ENCODE measurements around the gene APOBEC3B.
"Not testable (repeated sequence)": the region's sequence is repeated elsewhere in the genome, so short reads cannot be mapped to it uniquely, and the experiment has no call there.

APOBEC3B gene

GRCh38 chr22:38989466-38989865 is 7.3 kb downstream of the APOBEC3B start:
- H3K4me3 ChIP-seq (replicated peaks; ENCODE audit: low read depth, low read length) = no peak overlapping the region
- peaks cover 1% of the 10 kb centered on the region for H3K36me3 ChIP-seq (ENCODE audit: control insufficient read depth, insufficient read depth, low read length)
- TF ChIP-seq CTCF (IDR thresholded peaks at IDR 0.05; ENCODE audit: insufficient read depth, low read length, poor library complexity, severe bottlenecking) = no peak
- DNase-seq (ENCODE audit: extremely low read depth, insufficient read length) = no peak
- H3K27me3 ChIP-seq (replicated peaks; ENCODE audit: control insufficient read depth, insufficient read depth, low read length) = no peaks in the 10 kb centered on the region

- H3K27me3 ChIP-seq (replicated peaks; ENCODE audit: control insufficient read depth, insufficient read depth, low read length); H3K36me3 ChIP-seq (ENCODE audit: control insufficient read depth, insufficient read depth, low read length); H3K4me3 ChIP-seq (replicated peaks; ENCODE audit: low read depth, low read length); DNase-seq (ENCODE audit: extremely low read depth, insufficient read length): not testable (repeated sequence)
Observed at GRCh38 chr22:38992871-38993371, 10.8 kb downstream of the APOBEC3B start.

DNA sequence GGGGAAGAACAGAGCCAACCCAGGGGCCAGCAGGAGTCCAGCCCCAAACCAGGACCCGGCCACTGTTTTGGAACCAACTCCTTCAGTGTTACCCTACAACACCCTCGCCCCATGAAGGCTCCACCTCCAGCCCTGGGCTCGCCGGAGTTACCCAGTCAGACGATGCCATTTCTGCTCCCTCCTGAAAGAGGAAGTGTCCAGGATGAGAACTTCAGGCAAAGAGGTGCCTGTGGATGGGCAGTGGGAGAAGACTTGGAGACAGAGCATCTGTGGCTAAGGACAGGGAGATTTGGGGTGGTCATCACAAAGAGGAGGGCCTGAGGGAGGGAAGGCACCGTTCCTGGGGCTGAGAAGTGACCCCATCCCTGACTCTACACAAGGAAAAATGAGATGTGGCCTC is 14.0 kb downstream of the APOBEC3B start:
- no peak overlapping the region for H3K4me3 ChIP-seq (replicated peaks; ENCODE audit: low read depth, low read length)
- H3K36me3 ChIP-seq (ENCODE audit: control insufficient read depth, insufficient read depth, low read length) = no peaks in the 10 kb centered on the region; the same call in 1 of the 2 replicates
- no peak for TF ChIP-seq CTCF (IDR thresholded peaks at IDR 0.05; ENCODE audit: insufficient read depth, low read length, poor library complexity, severe bottlenecking)
- H3K27me3 ChIP-seq (replicated peaks; ENCODE audit: control insufficient read depth, insufficient read depth, low read length) = no peaks in the 10 kb centered on the region
- DNase-seq (ENCODE audit: extremely low read depth, insufficient read length) = no peak

DNA sequence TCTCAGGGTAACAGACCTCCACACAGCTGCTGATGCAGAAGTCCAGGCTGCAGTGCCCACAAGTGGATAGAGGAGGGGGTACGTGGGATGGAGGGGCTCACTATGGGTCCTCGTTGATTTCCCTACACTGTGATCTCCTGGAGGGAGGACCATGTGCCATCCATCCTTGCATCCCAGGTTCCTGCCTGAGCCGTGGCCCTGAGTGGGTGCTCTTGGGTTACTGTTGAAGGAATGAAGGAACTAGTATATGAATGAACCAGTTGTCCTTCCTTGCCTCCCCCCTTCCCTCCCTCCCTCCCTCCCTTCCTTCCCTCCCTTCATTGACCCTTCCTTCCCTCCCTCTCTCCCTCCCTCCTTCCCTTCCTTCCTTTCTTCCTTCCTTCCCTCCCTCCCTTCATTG is 15.4 kb downstream of the APOBEC3B start:
- DNase-seq (ENCODE audit: extremely low read depth, insufficient read length) = no peak
- Histone ChIP-seq H3K36me3 (ENCODE audit: control insufficient read depth, insufficient read depth, low read length) (no peaks in the 10 kb centered on the region; the same call in 1 of the 2 replicates), H3K27me3 (replicated peaks; ENCODE audit: control insufficient read depth, insufficient read depth, low read length) (no peaks in the 10 kb centered on the region), H3K4me3 (replicated peaks; ENCODE audit: low read depth, low read length) (no peak overlapping the region)
- no peak for TF ChIP-seq CTCF (IDR thresholded peaks at IDR 0.05; ENCODE audit: insufficient read depth, low read length, poor library complexity, severe bottlenecking)

DNA sequence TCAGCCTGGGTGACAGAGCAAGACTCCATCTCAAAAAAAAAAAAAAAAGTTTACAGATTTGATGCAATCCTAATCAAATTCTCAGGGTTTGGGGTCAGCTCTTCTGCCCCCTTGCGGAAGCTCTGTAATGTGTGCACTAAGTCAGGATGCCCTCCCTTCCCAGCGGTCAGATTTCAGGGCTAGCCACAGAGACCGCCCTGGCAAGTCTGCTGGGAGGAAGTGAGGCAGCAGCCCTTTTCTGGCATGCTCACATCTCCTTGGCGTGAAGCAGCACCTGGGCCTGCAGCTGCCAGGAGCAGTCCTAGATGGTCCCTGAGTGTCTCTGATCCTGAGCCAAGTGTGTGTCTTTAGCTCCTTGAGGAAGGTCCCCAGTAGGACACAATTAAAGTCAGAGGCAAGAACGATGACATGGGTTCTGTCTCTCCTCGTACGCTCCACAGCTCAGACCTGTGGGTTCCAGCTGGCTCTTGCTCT is 21.1 kb downstream of the APOBEC3B start:
- TF ChIP-seq CTCF (IDR thresholded peaks at IDR 0.05; ENCODE audit: insufficient read depth, low read length, poor library complexity, severe bottlenecking) = peak; percentile 69
- no peaks in the 10 kb centered on the region for H3K36me3 ChIP-seq (ENCODE audit: control insufficient read depth, insufficient read depth, low read length)
- H3K4me3 ChIP-seq (replicated peaks; ENCODE audit: low read depth, low read length) = no peak overlapping the region
- DNase-seq (ENCODE audit: extremely low read depth, insufficient read length) = peak; percentile 64
- H3K27me3 ChIP-seq (replicated peaks; ENCODE audit: control insufficient read depth, insufficient read depth, low read length) = no peaks in the 10 kb centered on the region

DNA sequence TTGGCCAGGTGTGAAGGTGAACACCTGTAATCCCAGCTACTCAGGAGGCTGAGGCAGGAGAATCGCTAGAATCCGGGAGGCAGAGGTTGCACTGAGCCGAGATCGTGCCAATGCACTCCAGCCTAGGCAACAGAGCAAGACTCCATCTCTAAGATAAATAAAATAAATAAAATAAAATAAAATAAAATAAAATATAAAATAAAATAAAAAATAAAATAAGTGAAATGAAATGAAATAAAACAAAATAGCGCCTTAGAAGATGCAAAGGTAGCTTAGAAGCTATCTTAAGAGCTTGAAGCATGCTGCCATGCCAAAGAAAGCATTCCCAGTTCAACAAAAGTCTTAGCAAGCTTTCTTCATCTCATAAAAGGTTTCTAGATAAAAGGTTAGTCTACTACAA is 25.0 kb downstream of the APOBEC3B start:
- Histone ChIP-seq H3K36me3 (ENCODE audit: control insufficient read depth, insufficient read depth, low read length) (no peaks in the 10 kb centered on the region), H3K27me3 (replicated peaks; ENCODE audit: control insufficient read depth, insufficient read depth, low read length) (no peaks in the 10 kb centered on the region), H3K4me3 (replicated peaks; ENCODE audit: low read depth, low read length) (no peak overlapping the region)
- no peak for DNase-seq (ENCODE audit: extremely low read depth, insufficient read length)
- TF ChIP-seq CTCF (IDR thresholded peaks at IDR 0.05; ENCODE audit: insufficient read depth, low read length, poor library complexity, severe bottlenecking) = no peak

GRCh38 chr22:39008271-39008850 is 26.2 kb downstream of the APOBEC3B start:
- not testable (repeated sequence) for H3K4me3 ChIP-seq (replicated peaks; ENCODE audit: low read depth, low read length); H3K27me3 ChIP-seq (replicated peaks; ENCODE audit: control insufficient read depth, insufficient read depth, low read length); DNase-seq (ENCODE audit: extremely low read depth, insufficient read length); H3K36me3 ChIP-seq (ENCODE audit: control insufficient read depth, insufficient read depth, low read length)

All from GM06990 (cell line).